Testis (tissue), 3 donors: ENCODE data around the gene DCP1B. TPM values are rescaled to one million over a fixed set of nuclear protein-coding genes. Genes with fewer than 3 reads are reported as not detected.

Experiments used
- DNase-seq: peaks from one replicate; pipeline ENCODE4 v3.0.0-alpha.2; 2019
- H3K27ac ChIP-seq, 2 donors: fragments of 200-600 bp; sonication (generic); one replicate each; pipeline ENCODE4 v1.5.1; 2019
- H3K27me3 ChIP-seq: fragments of 200-600 bp; sonication (generic); one replicate; pipeline ENCODE4 v1.5.1; 2019
- H3K36me3 ChIP-seq: fragments of 200-600 bp; sonication (generic); one replicate; pipeline ENCODE4 v1.5.1; 2017; ENCODE audit warnings: low read depth; ENCODE audit errors: missing control alignments
- H3K4me1 ChIP-seq: fragments of 200-600 bp; sonication (generic); one replicate; pipeline ENCODE4 v1.5.1; 2019
- H3K4me3 ChIP-seq, 2 donors: fragments of 200-600 bp; sonication (generic); one replicate each; pipeline ENCODE4 v1.5.1; 2017 to 2019
- H3K9me3 ChIP-seq: fragments of 200-600 bp; sonication (generic); one replicate; pipeline ENCODE4 v1.5.1; 2017
- CTCF ChIP-seq, 3 experiments: fragments of 450-650 bp in 2 of 3; fragments of 200-600 bp in 1 of 3; sonication (generic) in 1 of 3; IDR thresholded peaks; one replicate each; pipeline ENCODE4 v1.5.1; 2016 to 2019; ENCODE audit warnings: antibody characterized with exemption in 3 of 3, mild to moderate bottlenecking in 2 of 3, moderate library complexity in 1 of 3
- POLR2A ChIP-seq: fragments of 450-650 bp; IDR thresholded peaks from one replicate; pipeline ENCODE4 v1.6.1; 2017; ENCODE audit warnings: antibody characterized with exemption, mild to moderate bottlenecking, moderate library complexity
- WGBS, 2 donors: methylation state at CpG; one replicate each; pipeline ENCODE4 v1.1.5; 2018; 5-methylcytosine and 5-hydroxymethylcytosine counted together
- intact Hi-C: fragments of 100-400 bp; cut with DNase I; formaldehyde crosslinking; loops from one replicate; pipeline ENCODE4 v1.15.1; 2023; ENCODE audit warnings: low total_unique reads
- polyA plus RNA-seq: library from polyadenylated mRNA; stranded (reverse); fragments of 350-450 nt; fragmentation: Illumina TruSeq; extraction: RNeasy Lipid Tissue Mini Kit (QIAGEN cat#74804); gene quantifications from one replicate; pipeline ENCODE4 v1.2.3, GENCODE V29; 2014; ENCODE audit warnings: low read depth, low replicate concordance; ENCODE audit not compliant: insufficient read depth
- total RNA-seq, 2 donors: library from RNA; depleted of rRNA; stranded (reverse); fragments of >200 nt; gene quantifications; one replicate each; pipeline ENCODE4 v1.2.3, GENCODE V29; 2016

DCP1B gene
- total and polyA plus RNA-seq, 3 donors from 2014 or later: 36.6 to 56.1 (median 40.0) TPM

- H3K27me3 ChIP-seq: no peaks in the 10 kb centered on the region
- H3K27ac ChIP-seq: no peak overlapping the region
- no peak overlapping the region for H3K4me3 ChIP-seq
- TF ChIP-seq CTCF (IDR thresholded peaks at IDR 0.05) (no peak), POLR2A (no peak)
- no peak for DNase-seq
- H3K4me1 ChIP-seq: peaks cover 5% of the 10 kb centered on the region
- no peaks in the 10 kb centered on the region for H3K36me3 ChIP-seq
- H3K9me3 ChIP-seq: no peaks in the 10 kb centered on the region
- 84 to 89% methylated on average over 8 of the region's 8 CpGs for WGBS, 2 donors
- intact Hi-C loops: loop anchor here (10.0 kb wide), 1 partner anchor 228 kb away; no protein-coding TSS in a partner anchor
These were observed 28.2 kb upstream of the DCP1B start for GRCh38 chr12:2032506-2032905.

GRCh38 chr12:2029851-2030250 is 25.6 kb upstream of the DCP1B start:
- WGBS, 2 donors: 83 to 97% methylated on average over 3 of the region's 3 CpGs
- Histone ChIP-seq H3K9me3 (no peaks in the 10 kb centered on the region), H3K4me1 (no peaks in the 10 kb centered on the region), H3K36me3 (no peaks in the 10 kb centered on the region), H3K4me3 (no peak overlapping the region), H3K27ac (no peak overlapping the region), H3K27me3 (no peaks in the 10 kb centered on the region)
- no peak for TF ChIP-seq POLR2A
- TF ChIP-seq CTCF (IDR thresholded peaks at IDR 0.05): no peak
- intact Hi-C loops: loop anchor here (10.0 kb wide), 1 partner anchor 225 kb away; no protein-coding TSS in a partner anchor
- DNase-seq: no peak

- no peak overlapping the region for H3K27ac ChIP-seq
- no peak overlapping the region for H3K4me3 ChIP-seq
- intact Hi-C loops: no loop called here
- WGBS, 2 donors: 61 to 69% methylated on average over 4 of the region's 4 CpGs
- H3K27me3 ChIP-seq: no peaks in the 10 kb centered on the region
- H3K9me3 ChIP-seq: no peaks in the 10 kb centered on the region
- no peaks in the 10 kb centered on the region for H3K4me1 ChIP-seq
- H3K36me3 ChIP-seq: no peaks in the 10 kb centered on the region
- no peak for DNase-seq
- TF ChIP-seq POLR2A (no peak), CTCF (IDR thresholded peaks at IDR 0.05) (no peak)
These were observed 23.1 kb upstream of the DCP1B start for GRCh38 chr12:2027351-2027750.

GRCh38 chr12:2023365-2023764 is 19.1 kb upstream of the DCP1B start:
- WGBS, 2 donors: 33 to 45% methylated on average over 3 of the region's 3 CpGs

More at GRCh38 chr12:2023365-2023764, 19.1 kb upstream of the DCP1B start:
- Histone ChIP-seq H3K27me3 (no peaks in the 10 kb centered on the region), H3K27ac (no peak overlapping the region), H3K36me3 (no peaks in the 10 kb centered on the region), H3K4me1 (peaks cover 2% of the 10 kb centered on the region), H3K9me3 (no peaks in the 10 kb centered on the region), H3K4me3 (no peak overlapping the region)
- TF ChIP-seq CTCF (IDR thresholded peaks at IDR 0.05) (no peak), POLR2A (no peak)
- intact Hi-C loops: no loop called here
- DNase-seq: no peak
